HepG2 (cell line): ENCODE results near the gene ENTPD2. TPM values are rescaled to one million over a fixed set of nuclear protein-coding genes. Genes with fewer than 3 reads are reported as not detected.

ENCODE experiments used
- ATAC-seq: fragments of 200-7000 bp; cut with Tn5 transposase; 3 replicates; pipeline ENCODE4 v1.9.1; 2020; ENCODE audit warnings: mild to moderate bottlenecking, moderate library complexity
- BruUV-seq: library from RNA; stranded (reverse); fragments of 400-500 nt; replicated peaks from 2 replicates; lab custom pipeline; 2021; lab: Mats Ljungman, UMichigan
- CTCF ChIA-PET: fragments of 300-600 bp; formaldehyde crosslinking; extraction: SDS; loops from one replicate; lab custom pipeline; 2021; ENCODE audit warnings: low total read pairs, inconsistent platforms, low intra/inter-chr PET ratio; lab: Yijun Ruan, JAX
- POLR2A ChIA-PET: fragments of 350-600 bp; sonication (Branson Sonifier 250); formaldehyde crosslinking; loops from one replicate; lab custom pipeline; 2020; ENCODE audit warnings: antibody characterized with exemption, inconsistent platforms; lab: Yijun Ruan, JAX
- DNase-seq: peaks from one replicate; pipeline ENCODE4 v3.0.0-alpha.2; 2015; ENCODE audit warnings: low spot score
- FAIRE-seq: peaks from 3 replicates; lab custom pipeline; 2011; peaks lifted over from hg19 to GRCh38; lab: Jason Lieb, UNC
- H2AFZ ChIP-seq: one replicate; pipeline ENCODE4 v1.6.1; 2011; ENCODE audit warnings: low read length, inconsistent platforms
- H3K27ac ChIP-seq: fragments of 300-600 bp; 3 replicates; pipeline ENCODE4 v1.8.0; 2011; ENCODE audit warnings: mixed run types, mild to moderate bottlenecking, mixed read lengths, low read length, inconsistent platforms; ENCODE audit not compliant: insufficient read depth; ENCODE audit errors: extremely low read length
- H3K27me3 ChIP-seq, 2 experiments: fragments of 200-600 bp in 1 of 2; 2 replicates in 1 of 2; 3 replicates in 1 of 2; pipeline versions ENCODE4 v1.6.0 to v1.8.0; 2011; ENCODE audit warnings: low read length in 2 of 2, mild to moderate bottlenecking in 2 of 2, moderate library complexity in 2 of 2, inconsistent platforms in 1 of 2; ENCODE audit not compliant: insufficient read depth in 2 of 2, control insufficient read depth in 1 of 2
- H3K36me3 ChIP-seq, 2 experiments: fragments of 200-600 bp in 1 of 2; replicated peaks in 1 of 2; 2 replicates in 1 of 2; 3 replicates in 1 of 2; pipeline versions ENCODE4 v1.5.1 to v1.8.0; 2011; ENCODE audit warnings: low read length in 2 of 2, inconsistent platforms in 1 of 2; ENCODE audit not compliant: insufficient read depth in 2 of 2, control insufficient read depth in 1 of 2
- H3K4me1 ChIP-seq: 2 replicates; pipeline ENCODE4 v1.5.1; 2012; ENCODE audit warnings: low read length, inconsistent platforms; ENCODE audit not compliant: insufficient read depth
- H3K4me2 ChIP-seq: 2 replicates; pipeline ENCODE4 v1.6.0; 2011; ENCODE audit warnings: low read depth, low read length, inconsistent platforms
- H3K4me3 ChIP-seq, 3 experiments: fragments of 200-600 bp in 1 of 3; sonication (generic), shearing (Covaris generic) in 1 of 3; replicated peaks in 1 of 3; 2 replicates each; pipeline ENCODE4 v1.5.1; 2011 to 2016; ENCODE audit warnings: low read length in 3 of 3, inconsistent platforms in 2 of 3, low read depth in 2 of 3, mild to moderate bottlenecking in 2 of 3, control low read depth in 1 of 3, mixed read lengths in 1 of 3; ENCODE audit not compliant: insufficient read depth in 1 of 3
- H3K79me2 ChIP-seq: one replicate; pipeline ENCODE4 v1.6.1; 2011; ENCODE audit warnings: low read length, inconsistent platforms; ENCODE audit not compliant: insufficient read depth
- H3K9ac ChIP-seq: 2 replicates; pipeline ENCODE4 v1.6.0; 2011; ENCODE audit warnings: mild to moderate bottlenecking, low read depth, low read length, inconsistent platforms; ENCODE audit not compliant: insufficient read depth
- H3K9me3 ChIP-seq: 2 replicates; pipeline ENCODE4 v1.5.1; 2012; ENCODE audit warnings: mild to moderate bottlenecking, low read length
- H4K20me1 ChIP-seq: 2 replicates; pipeline ENCODE4 v1.6.0; 2011; ENCODE audit warnings: inconsistent platforms, mild to moderate bottlenecking, low read length, moderate library complexity; ENCODE audit not compliant: insufficient read depth
- CBFB ChIP-seq: sonication (generic); formaldehyde crosslinking; IDR thresholded peaks from 2 replicates; pipeline ENCODE4 v1.4.0; 2020; ENCODE audit warnings: missing genetic modification reagents
- HNF4G ChIP-seq, 2 experiments: sonication (generic) in 1 of 2; formaldehyde crosslinking in 1 of 2; IDR thresholded peaks; 2 replicates each; pipeline versions ENCODE4 v1.4.0 to v1.6.1; 2011 to 2020; ENCODE audit warnings: borderline replicate concordance in 2 of 2, low read depth in 2 of 2, mild to moderate bottlenecking in 2 of 2, low read length in 1 of 2, missing genetic modification reagents in 1 of 2, moderate library complexity in 1 of 2
- KAT2B ChIP-seq: fragments of 150-350 bp; IDR thresholded peaks from 2 replicates; pipeline ENCODE4 v1.6.1; 2014; ENCODE audit warnings: low read depth, low read length, borderline replicate concordance
- NBN ChIP-seq: fragments of 450-650 bp; conservative IDR thresholded peaks from 2 replicates; pipeline ENCODE4 v1.6.1; 2017
- PHF8 ChIP-seq: sonication (generic); formaldehyde crosslinking; IDR thresholded peaks from 2 replicates; pipeline ENCODE4 v1.5.0; 2020; ENCODE audit warnings: missing genetic modification reagents
- STAT6 ChIP-seq: sonication (generic); formaldehyde crosslinking; IDR thresholded peaks from 2 replicates; pipeline ENCODE4 v1.4.0; 2020; ENCODE audit warnings: missing genetic modification reagents, mild to moderate bottlenecking, borderline replicate concordance
- ZFP1 ChIP-seq: IDR thresholded peaks from 2 replicates; pipeline ENCODE4 v1.6.1; 2016
- ZNF101 ChIP-seq: sonication (generic); formaldehyde crosslinking; IDR thresholded peaks from 2 replicates; pipeline ENCODE4 v1.4.0; 2020; ENCODE audit warnings: mild to moderate bottlenecking, low read depth, missing genetic modification reagents, borderline replicate concordance
- ZNF703 ChIP-seq: sonication (generic); formaldehyde crosslinking; IDR thresholded peaks from 2 replicates; pipeline ENCODE4 v1.5.1; 2020; ENCODE audit warnings: missing genetic modification reagents, mild to moderate bottlenecking, moderate library complexity, borderline replicate concordance
- ZSCAN30 ChIP-seq: sonication (generic); formaldehyde crosslinking; IDR thresholded peaks from 2 replicates; pipeline ENCODE4 v1.5.0; 2020; ENCODE audit warnings: mild to moderate bottlenecking, missing genetic modification reagents
- WGBS: methylation state at CpG from one replicate; pipeline ENCODE4 v1.1.6; 2017; ENCODE audit warnings: low lambda C conversion rate; 5-methylcytosine and 5-hydroxymethylcytosine counted together
- in situ Hi-C: cut with HindIII; loops from 2 replicates; pipeline ENCODE4 v1.10.0; 2017; ENCODE audit warnings: low pct_unique_long_range_greater_than_20kb; ENCODE audit not compliant: extremely low pct_ligation_motif_present
- intact Hi-C: fragments of 100-400 bp; cut with micrococcal nuclease; formaldehyde crosslinking; loops from one replicate; pipeline ENCODE4 v1.10.0; 2022; ENCODE audit not compliant: unreplicated experiment
- polyA plus RNA-seq, 8 experiments: library from polyadenylated mRNA; depleted of rRNA in 3 of 8; stranded (reverse) in 7 of 8; unstranded in 1 of 8; fragments of >200 nt; fragmentation: Illumina TruSeq in 4 of 8; extraction: Trizol in 4 of 8; gene quantifications; 2 replicates each; pipeline versions ENCODE4 v1.2.1 to v1.2.3, GENCODE V29; 2011 to 2016; ENCODE audit warnings: low read depth in 4 of 8, missing spikeins in 1 of 8, mixed read lengths in 1 of 8; ENCODE audit not compliant: insufficient read depth in 1 of 8
- total RNA-seq, 5 experiments: library from RNA; depleted of rRNA; stranded (reverse); fragments of >200 nt; fragmentation: Illumina TruSeq; extraction: Trizol; gene quantifications; 2 replicates each; pipeline ENCODE4 v1.2.3, GENCODE V29; 2016; ENCODE audit warnings: low read depth in 1 of 5
- TF ChIP-seq, protein P1 (sequence below): sonication (generic); formaldehyde crosslinking; IDR thresholded peaks from 2 replicates; pipeline ENCODE4 v1.4.0; 2020; ENCODE audit warnings: missing genetic modification reagents
- TF ChIP-seq, protein P2 (sequence below): sonication (generic); formaldehyde crosslinking; IDR thresholded peaks from 2 replicates; pipeline ENCODE4 v1.4.0; 2020; ENCODE audit warnings: mild to moderate bottlenecking, missing genetic modification reagents

The ENTPD2 gene
- total and polyA plus RNA-seq, 2 of the 13 experiments (the other 11 are each of a cell fraction or from before 2014, with no cell fraction given), result 0.95 to 3.2 TPM

DNA sequence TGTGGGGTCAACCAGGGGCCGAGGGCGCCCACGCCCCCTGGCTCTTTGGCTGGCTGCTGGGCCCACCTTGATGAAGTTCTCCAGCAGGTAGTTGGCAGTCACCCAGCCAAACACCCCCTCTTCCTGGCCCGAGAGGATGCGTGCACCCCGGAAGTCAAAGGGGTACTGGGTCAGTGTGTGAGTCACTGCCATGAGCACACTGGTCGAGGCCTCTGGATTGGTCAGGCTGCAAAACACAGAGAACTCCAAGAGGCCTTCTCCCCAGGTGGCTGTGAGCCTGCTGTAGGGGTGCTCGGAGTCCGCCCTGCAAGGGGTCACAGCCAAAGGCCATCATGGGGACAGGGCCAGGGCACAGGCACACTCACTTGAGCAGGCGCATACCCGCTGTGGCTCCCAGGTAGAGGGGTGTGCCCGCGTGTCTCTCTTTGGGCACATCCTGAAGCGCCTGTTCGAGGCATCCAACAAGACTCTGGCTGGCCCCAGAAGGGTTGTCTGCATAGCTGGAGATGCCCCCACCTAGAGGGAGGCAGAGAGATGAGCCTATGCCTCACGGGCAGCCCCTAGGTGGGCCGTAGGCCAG is 2.6 kb downstream of the ENTPD2 start (continued):
- TF ChIP-seq, protein P1, sequence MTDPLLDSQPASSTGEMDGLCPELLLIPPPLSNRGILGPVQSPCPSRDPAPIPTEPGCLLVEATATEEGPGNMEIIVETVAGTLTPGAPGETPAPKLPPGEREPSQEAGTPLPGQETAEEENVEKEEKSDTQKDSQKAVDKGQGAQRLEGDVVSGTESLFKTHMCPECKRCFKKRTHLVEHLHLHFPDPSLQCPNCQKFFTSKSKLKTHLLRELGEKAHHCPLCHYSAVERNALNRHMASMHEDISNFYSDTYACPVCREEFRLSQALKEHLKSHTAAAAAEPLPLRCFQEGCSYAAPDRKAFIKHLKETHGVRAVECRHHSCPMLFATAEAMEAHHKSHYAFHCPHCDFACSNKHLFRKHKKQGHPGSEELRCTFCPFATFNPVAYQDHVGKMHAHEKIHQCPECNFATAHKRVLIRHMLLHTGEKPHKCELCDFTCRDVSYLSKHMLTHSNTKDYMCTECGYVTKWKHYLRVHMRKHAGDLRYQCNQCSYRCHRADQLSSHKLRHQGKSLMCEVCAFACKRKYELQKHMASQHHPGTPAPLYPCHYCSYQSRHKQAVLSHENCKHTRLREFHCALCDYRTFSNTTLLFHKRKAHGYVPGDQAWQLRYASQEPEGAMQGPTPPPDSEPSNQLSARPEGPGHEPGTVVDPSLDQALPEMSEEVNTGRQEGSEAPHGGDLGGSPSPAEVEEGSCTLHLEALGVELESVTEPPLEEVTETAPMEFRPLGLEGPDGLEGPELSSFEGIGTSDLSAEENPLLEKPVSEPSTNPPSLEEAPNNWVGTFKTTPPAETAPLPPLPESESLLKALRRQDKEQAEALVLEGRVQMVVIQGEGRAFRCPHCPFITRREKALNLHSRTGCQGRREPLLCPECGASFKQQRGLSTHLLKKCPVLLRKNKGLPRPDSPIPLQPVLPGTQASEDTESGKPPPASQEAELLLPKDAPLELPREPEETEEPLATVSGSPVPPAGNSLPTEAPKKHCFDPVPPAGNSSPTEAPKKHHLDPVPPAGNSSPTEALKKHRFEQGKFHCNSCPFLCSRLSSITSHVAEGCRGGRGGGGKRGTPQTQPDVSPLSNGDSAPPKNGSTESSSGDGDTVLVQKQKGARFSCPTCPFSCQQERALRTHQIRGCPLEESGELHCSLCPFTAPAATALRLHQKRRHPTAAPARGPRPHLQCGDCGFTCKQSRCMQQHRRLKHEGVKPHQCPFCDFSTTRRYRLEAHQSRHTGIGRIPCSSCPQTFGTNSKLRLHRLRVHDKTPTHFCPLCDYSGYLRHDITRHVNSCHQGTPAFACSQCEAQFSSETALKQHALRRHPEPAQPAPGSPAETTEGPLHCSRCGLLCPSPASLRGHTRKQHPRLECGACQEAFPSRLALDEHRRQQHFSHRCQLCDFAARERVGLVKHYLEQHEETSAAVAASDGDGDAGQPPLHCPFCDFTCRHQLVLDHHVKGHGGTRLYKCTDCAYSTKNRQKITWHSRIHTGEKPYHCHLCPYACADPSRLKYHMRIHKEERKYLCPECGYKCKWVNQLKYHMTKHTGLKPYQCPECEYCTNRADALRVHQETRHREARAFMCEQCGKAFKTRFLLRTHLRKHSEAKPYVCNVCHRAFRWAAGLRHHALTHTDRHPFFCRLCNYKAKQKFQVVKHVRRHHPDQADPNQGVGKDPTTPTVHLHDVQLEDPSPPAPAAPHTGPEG, result no peak
- TF ChIP-seq ZFP1, result no peak

DNA sequence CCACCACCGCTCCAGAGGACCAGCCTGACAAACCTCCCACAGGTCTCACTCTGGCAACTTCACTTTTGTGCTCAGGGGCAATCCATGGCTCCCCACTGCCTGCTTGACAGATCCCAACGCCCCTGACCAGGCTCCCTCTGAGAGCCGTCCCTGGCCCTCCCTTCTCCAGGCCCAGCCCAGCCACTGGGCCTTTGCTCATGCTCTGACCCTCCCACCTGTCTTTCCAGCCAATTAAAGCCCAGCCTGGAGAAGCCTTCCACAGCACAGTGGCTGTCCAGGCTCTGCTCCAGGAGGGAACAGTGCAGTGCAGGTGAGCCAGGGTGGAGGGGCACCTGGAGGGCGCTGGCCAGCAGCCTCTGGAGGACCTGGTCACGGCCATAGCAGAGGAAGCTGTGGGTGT is 3.3 kb downstream of the ENTPD2 start:
- DNase-seq (no peak), FAIRE-seq (no peak), ATAC-seq (no peak)
- Histone ChIP-seq H3K9ac (no peak overlapping the region), H2AFZ (no peak overlapping the region), H3K9me3 (no peaks in the 10 kb centered on the region), H4K20me1 (no peaks in the 10 kb centered on the region; the same call in 1 of the 2 replicates), H3K27ac (no peak overlapping the region), H3K4me3 (no peak overlapping the region), H3K27me3 (peaks cover 0 to 5% of the 10 kb centered on the region in 2 experiments; a peak in 2 of 5 replicates), H3K36me3 (no peaks in the 10 kb centered on the region), H3K79me2 (peaks cover 9% of the 10 kb centered on the region), H3K4me2 (no peak overlapping the region), H3K4me1 (peaks cover 27% of the 10 kb centered on the region)
- CTCF ChIA-PET, result interaction anchor here (1.4 to 2.3 kb wide), 3 partner anchors 14 to 17 kb away, joined by 5 to 12 read pairs (median 11); no protein-coding TSS in a partner anchor
- POLR2A ChIA-PET, result no interaction called here
- 68% methylated on average over 3 of the region's 5 CpGs for WGBS
- in situ Hi-C loops (no loop called here), intact Hi-C loops (no loop called here)
- no TSS peak for BruUV-seq
- TF ChIP-seq STAT6 (CRISPR knock-in tag), result no peak
- no peak for TF ChIP-seq ZNF703 (CRISPR knock-in tag)
- TF ChIP-seq ZSCAN30, result no peak
- TF ChIP-seq CBFB (CRISPR knock-in tag), result no peak
- TF ChIP-seq PHF8 (CRISPR knock-in tag), result no peak
- TF ChIP-seq HNF4G (IDR thresholded peaks at IDR 0.05; ENCODE audit: borderline replicate concordance, low read depth, low read length), result no peak
- no peak for TF ChIP-seq HNF4G (CRISPR knock-in tag; IDR thresholded peaks at IDR 0.05; ENCODE audit: borderline replicate concordance, low read depth)
- TF ChIP-seq ZNF101 (CRISPR knock-in tag), result no peak
- TF ChIP-seq NBN, result no peak
- no peak for TF ChIP-seq KAT2B
- TF ChIP-seq, protein P2, sequence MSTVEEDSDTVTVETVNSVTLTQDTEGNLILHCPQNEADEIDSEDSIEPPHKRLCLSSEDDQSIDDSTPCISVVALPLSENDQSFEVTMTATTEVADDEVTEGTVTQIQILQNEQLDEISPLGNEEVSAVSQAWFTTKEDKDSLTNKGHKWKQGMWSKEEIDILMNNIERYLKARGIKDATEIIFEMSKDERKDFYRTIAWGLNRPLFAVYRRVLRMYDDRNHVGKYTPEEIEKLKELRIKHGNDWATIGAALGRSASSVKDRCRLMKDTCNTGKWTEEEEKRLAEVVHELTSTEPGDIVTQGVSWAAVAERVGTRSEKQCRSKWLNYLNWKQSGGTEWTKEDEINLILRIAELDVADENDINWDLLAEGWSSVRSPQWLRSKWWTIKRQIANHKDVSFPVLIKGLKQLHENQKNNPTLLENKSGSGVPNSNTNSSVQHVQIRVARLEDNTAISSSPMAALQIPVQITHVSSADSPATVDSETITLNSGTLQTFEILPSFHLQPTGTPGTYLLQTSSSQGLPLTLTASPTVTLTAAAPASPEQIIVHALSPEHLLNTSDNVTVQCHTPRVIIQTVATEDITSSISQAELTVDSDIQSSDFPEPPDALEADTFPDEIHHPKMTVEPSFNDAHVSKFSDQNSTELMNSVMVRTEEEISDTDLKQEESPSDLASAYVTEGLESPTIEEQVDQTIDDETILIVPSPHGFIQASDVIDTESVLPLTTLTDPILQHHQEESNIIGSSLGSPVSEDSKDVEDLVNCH (CRISPR knock-in tag), result no peak
